ENCODE measurements around the gene LMF1.
"Not testable (repeated sequence)": the region's sequence is repeated elsewhere in the genome, so short reads cannot be mapped to it uniquely, and the experiment has no call there.

LMF1 gene

GRCh38 chr16:890217-890616, 80.6 kb downstream of the LMF1 start:
- DNase-seq = no peak

GRCh38 chr16:889586-889985, 81.2 kb downstream of the LMF1 start:
- no peak for DNase-seq

GRCh38 chr16:888901-889570, 81.7 kb downstream of the LMF1 start:
- no peak for DNase-seq

- not testable (repeated sequence) for DNase-seq
These were observed 82.3 kb downstream of the LMF1 start for GRCh38 chr16:888456-888855.

- DNase-seq = no peak
These were observed 82.9 kb downstream of the LMF1 start for GRCh38 chr16:887846-888245.

GRCh38 chr16:886802-887731, 83.7 kb downstream of the LMF1 start:
- DNase-seq = no peak

- peak; percentile 56 for DNase-seq
These were observed 84.7 kb downstream of the LMF1 start for GRCh38 chr16:886084-886543.

- DNase-seq = peak; percentile 12
These were observed 85.4 kb downstream of the LMF1 start for GRCh38 chr16:885391-885790.

- DNase-seq = no peak
These were observed 86.6 kb downstream of the LMF1 start for GRCh38 chr16:884232-884631.

GRCh38 chr16:883781-884180, 87.0 kb downstream of the LMF1 start:
- DNase-seq = no peak

GRCh38 chr16:883340-883739, 87.4 kb downstream of the LMF1 start:
- no peak for DNase-seq

- not testable (repeated sequence) for DNase-seq
These were observed 88.1 kb downstream of the LMF1 start for GRCh38 chr16:882671-883070.

- DNase-seq = no peak
These were observed 88.5 kb downstream of the LMF1 start for GRCh38 chr16:882256-882655.

GRCh38 chr16:881219-882097, 89.3 kb downstream of the LMF1 start:
- no peak for DNase-seq

GRCh38 chr16:880471-881171, 90.2 kb downstream of the LMF1 start:
- no peak for DNase-seq

GRCh38 chr16:879986-880385, 90.8 kb downstream of the LMF1 start:
- DNase-seq = no peak

GRCh38 chr16:879461-879861, 91.3 kb downstream of the LMF1 start:
- no peak for DNase-seq

GRCh38 chr16:878886-879285, 91.9 kb downstream of the LMF1 start:
- DNase-seq = no peak

GRCh38 chr16:878072-878784, 92.6 kb downstream of the LMF1 start:
- no peak for DNase-seq

GRCh38 chr16:877242-878071, 93.3 kb downstream of the LMF1 start:
- DNase-seq = no peak

Measured in midbrain (tissue), 1 donor.